HG03439 (cell line): Measurements from ENCODE around the gene RYR2.

Experiments used
- ATAC-seq: cut with Tn5 transposase; IDR thresholded peaks from one replicate; pipeline ENCODE4 v1.9.1; 2021; ENCODE audit warnings: mild to moderate bottlenecking, moderate library complexity; ENCODE audit not compliant: unreplicated experiment

RYR2 gene

DNA sequence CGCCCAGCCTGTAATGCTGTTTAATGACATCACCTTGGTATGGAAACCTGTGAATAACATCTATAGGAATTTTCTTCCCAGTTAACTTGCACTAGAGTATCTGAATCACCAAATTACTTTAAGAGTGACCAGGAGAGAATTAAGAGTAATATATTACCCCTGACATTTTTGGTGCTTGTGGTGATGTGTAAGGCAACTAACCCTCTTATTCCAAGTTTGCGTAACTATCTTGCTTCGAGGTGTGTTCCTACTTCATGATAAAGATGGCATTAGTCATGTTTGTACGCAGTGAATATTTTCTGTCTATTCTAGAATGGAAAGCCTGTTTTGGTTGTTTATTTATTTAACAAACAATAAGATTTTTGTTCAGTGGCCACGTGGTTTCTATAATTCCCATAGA lies 717.4 kb downstream of the RYR2 start:
- ATAC-seq = no peak

DNA sequence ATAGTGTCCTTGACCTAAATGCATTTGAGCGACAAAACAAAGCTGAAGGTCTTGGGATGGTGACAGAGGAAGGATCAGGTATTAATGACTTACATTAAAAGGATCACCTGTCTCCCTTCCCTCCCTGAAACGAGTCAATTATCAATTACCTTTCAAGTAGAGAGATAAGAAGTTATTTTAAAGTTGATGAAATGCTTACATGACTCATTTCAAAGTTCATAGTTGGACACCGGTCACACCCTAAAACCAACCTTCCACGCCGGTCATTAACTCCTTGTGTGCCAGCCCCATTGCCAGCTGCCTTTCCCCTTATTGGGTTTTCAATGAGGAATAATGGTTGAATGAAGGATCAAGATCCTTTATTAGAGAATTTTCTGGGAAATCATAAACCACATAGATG lies 719.0 kb downstream of the RYR2 start:
- ATAC-seq = no peak

DNA sequence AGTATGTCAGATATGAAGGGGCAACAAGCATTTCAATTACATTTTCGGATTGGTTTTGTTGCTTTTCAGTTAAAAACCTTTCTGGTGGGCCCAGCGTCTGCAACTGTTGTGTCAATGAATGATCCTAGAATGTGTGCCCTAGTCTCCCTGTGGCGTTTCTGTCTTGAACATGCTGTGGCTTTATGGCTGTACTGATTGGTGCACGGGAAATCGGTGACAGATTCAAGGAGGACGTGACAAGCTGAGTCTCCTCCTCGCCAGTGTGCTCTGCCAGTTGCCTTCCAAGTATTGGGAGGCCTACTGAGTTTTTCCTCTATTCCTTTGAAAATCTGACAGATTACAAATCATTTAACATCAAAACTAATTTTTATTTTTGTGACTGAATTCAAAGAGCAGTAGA lies 721.2 kb downstream of the RYR2 start:
- ATAC-seq = no peak

DNA sequence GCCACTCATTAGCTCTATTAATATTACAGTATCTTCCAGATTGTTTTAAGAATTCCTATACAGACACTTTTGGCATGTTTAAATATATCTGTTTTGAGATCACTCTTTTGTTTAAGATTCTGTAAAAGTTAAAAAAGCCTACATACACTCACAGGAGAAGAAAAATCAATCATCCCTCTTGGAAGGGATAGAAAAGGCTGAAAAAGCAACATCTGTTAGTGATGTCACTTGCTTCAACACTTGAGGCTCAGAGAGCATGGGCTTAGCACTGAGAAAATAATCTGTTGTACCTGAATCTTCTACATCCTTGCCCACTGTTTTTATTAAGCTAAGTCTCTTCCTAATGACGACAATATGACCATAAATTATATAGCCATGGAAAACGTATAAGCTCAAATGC lies 721.8 kb downstream of the RYR2 start:
- ATAC-seq = no peak

DNA sequence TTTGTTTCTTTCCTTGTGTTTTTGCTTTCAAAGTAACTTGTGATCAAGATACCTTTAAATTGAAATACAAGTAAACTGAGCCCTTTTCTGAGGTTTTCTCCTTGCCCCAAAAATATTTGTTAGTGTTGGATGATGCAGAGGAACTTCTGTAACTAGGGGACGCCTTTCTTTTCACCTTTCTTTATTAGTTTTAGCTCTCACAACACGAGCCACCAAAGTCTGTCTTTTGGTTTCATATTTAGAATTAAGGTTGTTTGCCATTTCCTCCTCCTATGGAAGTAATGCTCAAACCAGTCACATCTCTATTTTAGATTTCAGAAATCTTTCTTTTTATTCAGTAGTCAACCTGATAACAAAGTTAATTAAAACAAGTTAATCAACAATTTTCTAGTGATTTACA lies 727.9 kb downstream of the RYR2 start:
- ATAC-seq = no peak

DNA sequence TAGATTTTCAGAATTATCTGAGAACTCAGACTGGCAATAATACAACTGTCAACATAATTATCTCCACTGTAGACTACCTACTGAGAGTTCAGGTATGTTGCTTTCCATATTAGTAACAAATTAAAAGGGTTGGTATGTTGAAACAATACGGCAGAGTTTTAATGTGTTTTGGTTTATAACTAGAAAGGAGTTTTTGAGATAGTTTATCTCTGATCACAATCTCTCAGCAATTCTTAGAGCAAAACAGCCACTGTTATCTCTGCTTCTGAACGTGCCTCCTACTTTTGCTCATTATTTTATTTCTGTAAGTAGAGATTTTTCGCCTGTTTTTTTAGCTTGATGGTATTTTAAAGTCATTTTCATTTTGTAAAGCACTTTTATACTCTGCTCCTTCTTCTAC lies 730.0 kb downstream of the RYR2 start:
- no peak for ATAC-seq

DNA sequence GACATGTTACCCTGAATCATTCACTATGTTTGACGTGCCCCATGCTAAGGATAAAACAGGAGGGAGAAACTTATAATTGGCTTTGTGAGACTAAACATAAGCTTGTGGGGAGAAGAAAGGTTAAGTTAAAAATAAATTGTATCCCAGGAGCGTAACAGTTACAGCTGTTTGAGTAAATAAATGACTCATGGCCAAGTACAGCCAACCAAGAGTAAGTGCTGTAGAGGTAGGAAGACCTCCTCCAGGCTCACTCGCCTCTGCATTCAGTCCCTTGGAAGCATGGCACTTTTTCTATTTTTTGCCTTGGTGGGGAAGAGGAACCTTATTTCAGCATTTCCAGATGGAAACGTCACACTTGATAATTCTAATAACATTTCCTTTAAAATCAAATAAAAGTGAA lies 732.3 kb downstream of the RYR2 start:
- no peak for ATAC-seq

DNA sequence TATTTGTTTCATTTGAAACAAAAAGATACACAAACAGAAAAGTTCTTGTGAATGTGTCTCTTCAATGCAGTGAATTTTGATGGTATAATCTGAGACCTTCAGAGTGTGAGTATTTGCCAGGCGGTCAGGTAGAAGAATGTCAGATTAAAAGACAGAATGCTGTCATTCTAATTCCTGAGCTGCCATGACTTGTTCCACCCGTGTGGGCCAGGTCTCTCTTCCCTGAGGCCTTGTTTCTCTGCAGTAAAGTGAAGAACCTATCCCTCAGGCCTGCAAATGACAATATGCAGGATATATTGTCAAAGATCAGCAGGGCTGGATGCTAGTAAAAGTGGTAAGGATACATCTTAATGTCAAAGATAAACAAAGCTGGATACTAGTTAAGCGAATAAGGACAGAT lies 737.4 kb downstream of the RYR2 start:
- ATAC-seq = no peak

DNA sequence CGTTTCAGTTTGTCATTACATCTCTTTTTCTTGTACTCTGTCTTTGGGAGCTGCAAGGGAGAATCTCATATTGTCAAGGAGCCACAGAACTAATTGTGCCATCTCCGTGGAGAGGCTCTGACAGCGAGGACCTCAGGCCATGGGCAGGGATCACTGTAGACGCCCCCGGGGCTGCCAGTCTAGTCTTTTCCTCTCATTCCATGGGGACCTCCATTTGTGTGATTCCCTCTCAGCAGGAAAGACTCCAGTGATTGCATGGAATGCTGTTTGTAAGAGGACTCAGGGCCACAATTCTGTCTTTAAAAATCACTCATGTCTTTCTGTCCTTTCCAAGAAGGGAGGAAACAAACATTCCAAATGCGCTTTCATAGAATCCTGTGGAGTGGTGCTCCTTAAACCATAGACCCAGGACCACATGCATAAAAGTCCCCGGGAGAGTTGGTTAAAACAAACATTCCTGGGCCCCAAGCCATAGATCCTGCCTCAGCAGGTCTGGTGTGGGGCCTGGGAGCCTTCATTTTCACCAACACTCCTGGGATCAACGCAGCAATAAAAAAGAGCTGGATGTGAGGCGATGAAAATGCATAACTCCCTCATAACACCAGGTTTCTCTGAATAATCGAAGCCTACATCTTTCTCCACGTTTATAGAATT lies 744.2 kb downstream of the RYR2 start:
- no peak for ATAC-seq

DNA sequence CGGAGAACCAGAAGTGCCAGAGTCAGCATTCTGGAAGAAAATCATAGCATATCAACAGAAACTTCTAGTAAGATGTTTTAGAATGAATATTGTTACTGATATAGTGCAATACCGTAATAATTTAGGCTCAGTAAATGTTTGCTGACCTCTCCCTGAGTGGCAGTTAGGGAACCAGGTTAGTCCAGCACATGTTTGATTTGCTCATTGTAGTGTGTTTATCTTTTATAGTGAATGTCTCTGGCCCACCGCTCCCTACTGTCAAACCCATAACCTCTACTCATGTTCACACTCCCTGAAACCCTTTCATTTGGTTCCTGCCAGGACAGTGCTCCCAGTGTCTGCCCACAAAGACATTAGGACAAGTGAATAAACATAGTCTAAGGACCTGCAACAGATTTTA lies 746.1 kb downstream of the RYR2 start:
- no peak for ATAC-seq

DNA sequence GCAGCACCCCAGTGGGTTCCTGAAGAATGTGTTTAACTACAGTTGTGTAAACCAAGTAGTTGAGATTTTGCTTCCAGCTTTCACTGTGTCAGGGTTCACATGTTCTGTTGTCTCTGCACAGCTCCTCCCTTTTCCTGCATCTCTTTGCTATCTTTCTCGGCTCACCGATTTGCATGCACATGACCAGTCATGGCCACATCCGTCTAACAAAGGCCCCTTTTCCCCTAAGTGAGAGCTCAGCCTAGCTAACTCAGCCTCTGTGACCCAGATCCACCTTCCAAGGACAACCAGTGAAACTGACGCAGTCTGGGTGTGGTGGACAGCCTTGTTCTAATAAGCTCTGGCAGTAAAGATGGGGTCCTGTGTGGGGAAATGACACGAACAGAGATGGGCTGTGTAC lies 747.6 kb downstream of the RYR2 start:
- no peak for ATAC-seq

DNA sequence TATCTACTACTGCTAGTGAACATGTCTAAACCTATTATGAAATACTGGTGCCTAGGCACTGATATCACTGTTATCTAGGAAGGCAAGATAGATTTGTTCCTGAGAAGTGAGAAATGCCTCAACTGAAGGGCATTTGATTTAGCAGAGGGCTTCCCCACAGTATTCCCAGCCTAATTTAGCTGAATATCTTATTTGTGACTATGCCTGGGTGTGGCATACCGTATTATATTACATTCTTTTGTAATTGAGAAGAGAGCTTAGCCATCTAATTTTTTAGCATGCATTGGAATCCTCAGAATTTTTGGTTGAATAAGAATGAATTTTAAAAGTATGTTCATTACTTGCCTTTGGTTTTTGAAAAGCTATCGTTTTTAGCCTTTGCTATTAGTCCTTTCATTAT lies 749.6 kb downstream of the RYR2 start:
- ATAC-seq = no peak

DNA sequence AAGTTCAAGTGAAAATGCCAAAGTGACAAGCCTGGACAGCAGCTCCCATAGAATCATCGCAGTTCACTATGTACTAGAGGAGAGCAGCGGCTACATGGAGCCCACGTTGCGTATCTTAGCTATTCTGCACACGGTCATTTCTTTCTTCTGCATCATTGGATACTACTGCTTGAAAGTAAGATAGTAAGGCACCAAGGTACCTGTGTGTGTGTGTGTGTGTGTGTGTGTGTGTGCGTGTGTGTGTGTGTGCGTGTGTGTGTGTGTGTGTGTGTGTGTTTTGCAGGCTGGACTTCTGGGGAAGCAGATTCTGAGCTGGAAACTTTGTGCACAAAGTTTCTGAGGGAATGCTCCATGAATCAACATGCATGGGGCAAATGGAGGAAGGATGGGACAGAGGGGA lies 750.2 kb downstream of the RYR2 start:
- ATAC-seq = no peak

DNA sequence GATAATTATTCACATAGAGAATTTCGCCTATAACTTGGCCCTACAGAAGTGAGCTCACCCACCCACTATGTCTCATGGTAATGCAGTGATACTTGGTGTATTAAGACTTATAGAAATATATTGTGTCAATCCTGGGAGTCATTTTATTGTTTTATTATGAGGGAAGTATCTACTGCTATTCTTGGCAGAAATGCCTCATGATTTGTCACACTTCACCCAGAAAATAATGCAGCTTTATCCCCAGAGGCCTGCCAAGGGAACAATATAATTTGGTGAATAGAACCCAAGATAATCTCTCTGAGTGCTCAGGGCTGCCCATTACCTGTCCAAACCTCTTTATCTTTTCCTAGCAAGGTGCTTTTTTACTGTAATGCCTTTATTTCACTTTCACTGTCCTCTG lies 750.7 kb downstream of the RYR2 start:
- ATAC-seq = no peak

DNA sequence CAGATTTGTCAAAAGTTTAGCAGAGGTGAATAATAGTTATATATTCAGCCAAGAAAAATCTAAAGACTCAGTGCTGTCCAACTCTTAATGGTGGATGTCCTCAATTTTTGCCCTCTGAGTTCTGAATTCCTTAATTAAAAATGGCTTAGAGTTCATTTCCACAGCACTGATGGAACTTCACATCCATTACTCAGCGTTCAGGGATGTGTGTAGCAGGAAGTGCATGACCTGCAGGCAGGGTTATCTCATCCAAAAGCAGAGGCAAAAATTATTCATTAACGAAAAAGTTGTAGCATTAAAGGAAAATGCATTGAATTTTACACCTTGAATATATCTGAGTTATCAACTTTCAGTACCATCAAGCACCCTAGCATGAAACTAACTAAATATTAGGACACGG lies 752.1 kb downstream of the RYR2 start:
- ATAC-seq = no peak

DNA sequence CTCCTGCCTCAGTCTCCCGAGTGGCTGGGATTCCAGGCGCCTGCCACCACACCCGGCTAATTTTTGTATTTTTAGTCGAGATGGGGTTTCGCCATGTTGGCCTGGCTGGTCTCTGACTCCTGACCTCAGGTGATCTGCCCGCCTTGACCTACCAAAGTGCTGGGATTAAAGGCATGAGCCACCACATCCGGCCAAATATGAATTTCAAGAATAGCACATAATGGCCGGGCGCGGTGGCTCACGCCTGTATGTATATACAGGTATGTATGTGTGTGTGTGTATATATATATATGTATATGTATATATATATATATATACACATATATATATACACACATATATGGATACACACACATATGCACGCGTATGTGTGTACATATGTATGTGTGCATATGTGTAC lies 753.6 kb downstream of the RYR2 start:
- ATAC-seq = no peak

DNA sequence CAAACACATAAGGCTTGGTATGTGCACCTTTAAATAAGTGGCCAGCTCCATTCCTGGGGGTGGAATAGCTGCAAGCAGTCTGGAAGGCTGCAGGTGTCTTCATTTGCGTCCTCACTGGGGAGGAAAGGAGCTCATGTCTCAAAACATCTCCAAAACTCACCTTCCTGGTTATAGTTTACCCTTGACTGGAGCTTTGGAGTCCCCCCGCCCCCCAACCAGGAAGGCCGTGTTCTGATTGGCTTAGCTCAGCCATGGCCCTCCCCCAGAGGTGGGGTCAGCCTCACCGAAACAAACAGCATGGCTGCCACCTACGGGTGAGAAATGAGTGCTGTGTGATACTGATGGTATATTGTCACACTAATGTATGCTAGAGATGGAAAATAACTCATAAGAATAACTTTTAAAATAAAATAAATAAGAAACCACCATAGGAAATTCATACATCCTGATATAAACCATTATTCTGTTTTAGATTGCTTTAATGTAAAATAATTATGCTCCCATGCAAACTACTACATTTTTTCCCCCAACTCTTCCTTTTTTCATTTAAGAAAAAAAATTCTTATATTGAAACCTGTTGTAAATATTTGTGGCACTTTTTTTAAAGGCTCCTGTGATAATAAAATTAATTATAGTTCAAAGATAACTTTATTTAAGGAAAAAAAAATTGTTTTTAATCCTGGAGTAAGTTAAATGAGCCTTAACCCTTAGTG lies 757.9 kb downstream of the RYR2 start:
- peak; percentile 97 for ATAC-seq

DNA sequence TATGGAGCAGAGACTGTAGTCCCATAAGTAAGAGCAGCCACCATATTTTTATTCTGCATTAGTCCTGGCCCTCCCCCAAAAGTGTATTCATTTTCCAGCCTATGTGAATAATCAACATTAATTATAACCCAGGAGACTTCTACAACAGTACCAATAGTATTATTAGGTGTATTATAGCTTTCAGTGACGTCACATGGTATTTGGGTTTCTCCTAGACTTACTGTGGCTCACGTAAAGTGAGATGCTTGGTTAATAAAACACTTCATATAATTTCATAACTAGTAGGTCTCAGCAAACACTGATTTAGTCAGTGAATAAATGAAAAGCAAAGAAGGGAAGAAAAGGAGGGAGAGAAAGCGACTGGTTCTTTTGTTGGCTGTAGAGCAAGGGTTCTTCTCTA lies 762.5 kb downstream of the RYR2 start:
- ATAC-seq = no peak

DNA sequence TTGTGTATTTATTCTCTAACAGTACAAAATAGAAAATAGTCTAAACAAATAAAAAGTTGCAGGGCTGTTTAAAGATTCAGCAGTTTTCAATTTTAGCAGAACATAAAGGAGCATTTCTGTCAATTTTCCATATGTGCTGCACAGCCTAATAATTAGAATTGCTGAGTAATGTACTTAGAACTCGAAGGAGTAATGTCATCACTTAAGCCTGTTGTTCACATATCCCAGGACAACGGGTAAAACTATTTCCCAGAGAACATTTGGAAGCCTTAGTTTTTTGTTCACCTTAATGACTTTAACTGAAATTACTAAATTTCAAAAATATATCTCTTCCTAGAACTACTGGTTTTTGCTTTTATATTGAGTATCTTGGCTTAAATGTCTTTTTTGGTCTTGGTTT lies 767.1 kb downstream of the RYR2 start:
- no peak for ATAC-seq

DNA sequence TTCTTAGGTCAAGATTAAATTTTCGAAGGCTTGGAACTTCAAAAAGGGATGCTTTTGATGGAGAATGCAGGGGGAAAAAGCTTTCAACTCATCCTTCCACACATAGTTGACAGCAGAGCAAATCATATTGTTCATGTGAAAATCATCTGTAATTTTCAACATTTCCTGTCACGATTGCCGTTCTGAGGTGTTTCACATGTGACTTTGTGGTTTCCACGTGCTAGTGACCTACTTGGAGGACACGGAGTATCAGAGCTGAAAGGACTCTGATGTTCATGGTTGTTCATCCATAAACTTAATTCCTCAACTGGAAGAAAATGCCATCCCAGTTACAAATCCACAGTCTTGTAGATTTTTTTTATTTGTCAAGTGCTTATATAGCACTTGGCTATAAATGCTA lies 769.6 kb downstream of the RYR2 start:
- ATAC-seq = no peak

DNA sequence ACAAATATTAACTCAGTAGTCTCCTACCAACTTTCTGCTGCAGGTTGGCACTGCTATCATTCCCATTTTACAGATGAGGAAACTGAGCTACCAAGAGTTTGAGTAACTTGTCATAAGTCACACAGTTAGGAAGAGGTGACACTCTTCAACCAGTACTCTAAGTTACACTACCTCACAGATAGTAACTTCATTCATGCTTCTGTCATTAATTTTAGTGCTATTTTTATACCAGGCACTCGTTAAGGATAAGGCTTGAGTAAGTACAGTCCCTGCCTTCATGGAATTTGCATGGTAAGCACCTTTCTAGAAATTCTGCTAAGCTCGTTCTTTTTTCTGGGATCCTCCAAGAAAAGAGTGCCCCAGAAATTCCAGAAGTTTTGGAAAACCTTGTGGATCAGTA lies 770.1 kb downstream of the RYR2 start:
- ATAC-seq = no peak

DNA sequence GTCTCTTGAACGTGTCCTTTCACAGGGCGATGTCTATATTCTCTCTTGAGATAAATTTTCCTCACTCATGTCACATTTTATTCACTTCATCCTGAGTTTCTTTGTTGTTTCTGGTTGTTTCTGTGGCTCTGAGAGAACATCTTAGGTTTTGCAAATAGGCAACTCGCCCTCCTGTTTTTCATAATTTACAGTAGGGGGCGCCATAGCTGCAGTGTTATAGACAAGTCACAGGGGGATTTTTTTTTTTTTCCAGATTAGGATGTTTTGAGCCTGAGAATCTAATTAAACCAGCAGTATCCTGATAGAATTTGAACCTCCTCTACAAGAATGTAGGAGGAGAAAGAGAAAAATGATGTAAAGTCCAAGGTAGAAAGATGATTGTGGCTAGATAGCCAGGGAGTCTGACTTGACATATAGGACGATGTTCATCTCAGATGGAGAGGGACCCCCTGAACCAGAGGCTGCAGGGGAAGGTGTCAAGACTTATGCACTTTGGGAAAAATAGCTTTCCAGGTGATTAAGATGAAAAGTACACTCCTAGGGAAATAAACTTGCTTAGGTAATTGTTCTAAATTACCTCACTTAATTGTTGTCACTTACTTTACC lies 772.4 kb downstream of the RYR2 start:
- no peak for ATAC-seq

DNA sequence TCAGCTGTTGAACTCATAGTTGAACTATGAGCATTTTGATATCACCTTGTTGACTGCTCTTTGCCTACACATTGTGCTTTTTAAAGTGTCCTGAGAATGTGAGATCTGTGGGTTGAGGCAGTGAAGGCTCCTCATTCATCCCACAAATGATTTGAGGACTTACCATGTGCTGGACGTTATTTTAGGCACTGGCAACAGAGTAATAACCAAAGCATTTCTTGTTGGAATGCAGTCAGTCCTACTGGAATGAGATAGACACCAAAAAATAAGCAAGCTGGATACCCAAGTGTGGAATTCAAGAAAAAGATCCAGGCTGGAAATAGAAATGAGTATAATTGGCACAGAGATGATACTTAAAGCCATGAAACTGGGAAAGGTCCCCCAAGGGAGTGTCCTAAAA lies 775.3 kb downstream of the RYR2 start:
- ATAC-seq = no peak
